ENCODE data around the gene BACH1. TPM values are rescaled to one million over a fixed set of nuclear protein-coding genes. Genes with fewer than 3 reads are reported as not detected.

BACH1 gene
- total RNA-seq, 1 experiment from 2014 or later = 48.7 TPM

- Mint-ChIP-seq H3K27ac (no peak overlapping the region), H3K9me3 (no peaks in the 10 kb centered on the region), H3K4me3 (no peak overlapping the region), H3K27me3 (ENCODE audit: low read depth) (no peaks in the 10 kb centered on the region), H3K36me3 (no peaks in the 10 kb centered on the region), H3K4me1 (peaks cover 10% of the 10 kb centered on the region)
- TF ChIP-seq EMX1 (CRISPR knock-in tag; IDR thresholded peaks at IDR 0.05) (no peak), CTCF (IDR thresholded peaks at IDR 0.05) (no peak), SMAD3 (CRISPR knock-in tag; IDR thresholded peaks at IDR 0.05; ENCODE audit: borderline replicate concordance) (no peak), GABPB1 (CRISPR knock-in tag; IDR thresholded peaks at IDR 0.05) (no peak), ZNF423 (CRISPR knock-in tag; IDR thresholded peaks at IDR 0.05) (no peak), CREB1 (CRISPR knock-in tag; IDR thresholded peaks at IDR 0.05) (no peak), ZNF317 (CRISPR knock-in tag; IDR thresholded peaks at IDR 0.05; ENCODE audit: borderline replicate concordance, low read depth) (no peak), ZNF425 (CRISPR knock-in tag; conservative IDR thresholded peaks at IDR 0.05) (no peak), ZBTB43 (CRISPR knock-in tag; IDR thresholded peaks at IDR 0.05) (no peak), CREM (CRISPR knock-in tag; IDR thresholded peaks at IDR 0.05) (no peak), IRF1 (CRISPR knock-in tag; IDR thresholded peaks at IDR 0.05) (no peak), USF1 (CRISPR knock-in tag; IDR thresholded peaks at IDR 0.05) (no peak), STAT6 (CRISPR knock-in tag; conservative IDR thresholded peaks at IDR 0.05; ENCODE audit: low read depth) (no peak), SOX15 (CRISPR knock-in tag; IDR thresholded peaks at IDR 0.05) (no peak), ATF2 (CRISPR knock-in tag; IDR thresholded peaks at IDR 0.05; ENCODE audit: borderline replicate concordance, low read depth) (no peak), ETV6 (CRISPR knock-in tag; IDR thresholded peaks at IDR 0.05) (no peak), RORB (CRISPR knock-in tag; IDR thresholded peaks at IDR 0.05) (no peak)
- POLR2A ChIA-PET = interaction anchor here (1.5 kb wide), 1 partner anchor 9 kb away, joined by 4 read pairs; no protein-coding TSS in a partner anchor
- CTCF ChIA-PET = interaction anchor here (1.1 kb wide), 1 partner anchor 59 kb away, joined by 3 read pairs; no protein-coding TSS in a partner anchor
- no peak for DNase-seq (ENCODE audit: low spot score)
- no peak for ATAC-seq
These were observed 9.4 kb upstream of the BACH1 start for GRCh38 chr21:29289317-29289716.

Measured in WTC11 (cell line).